ENCODE results near the gene HYCC2. TPM values are rescaled to one million over a fixed set of nuclear protein-coding genes. Genes with fewer than 3 reads are reported as not detected.

HYCC2 gene
- polyA plus RNA-seq, 1 experiment, result 3.0 TPM

- peak; percentile 47 for TF ChIP-seq CTCF (IDR thresholded peaks at IDR 0.05; ENCODE audit: insufficient read depth, low read depth, low read length)
- Histone ChIP-seq H3K27me3 (ENCODE audit: control insufficient read depth, insufficient read depth, low read length) (no peaks in the 10 kb centered on the region), H3K4me3 (ENCODE audit: low read depth, low read length) (peak overlapping the region; percentile 70), H3K36me3 (ENCODE audit: control insufficient read depth, insufficient read depth, low read length) (no peaks in the 10 kb centered on the region)
- no peak for DNase-seq (ENCODE audit: low read depth)
- POLR2A ChIA-PET, result interaction anchor here (0.6 to 1.0 kb wide), 2 partner anchors 10 to 204 kb away, joined by 3 to 4 read pairs; no protein-coding TSS in a partner anchor
- CTCF ChIA-PET, result interaction anchor here (0.6 to 4.2 kb wide), 10 partner anchors 11 to 61 kb away, joined by 3 to 31 read pairs (median 3); no protein-coding TSS in a partner anchor
Measured at GRCh38 chr2:201116959-201117734, 45.7 kb upstream of the HYCC2 start.

- Histone ChIP-seq H3K27me3 (ENCODE audit: control insufficient read depth, insufficient read depth, low read length) (no peaks in the 10 kb centered on the region), H3K4me3 (ENCODE audit: low read depth, low read length) (peak within 1 kb of the TSS; percentile 70), H3K36me3 (ENCODE audit: control insufficient read depth, insufficient read depth, low read length) (no peaks in the 10 kb centered on the region)
- CTCF ChIA-PET, result interaction anchor here (0.6 to 4.2 kb wide), 7 partner anchors 10 to 61 kb away, joined by 3 to 31 read pairs (median 3); no protein-coding TSS in a partner anchor
- DNase-seq (ENCODE audit: low read depth), result no peak
- TF ChIP-seq CTCF (IDR thresholded peaks at IDR 0.05; ENCODE audit: insufficient read depth, low read depth, low read length), result no peak
- POLR2A ChIA-PET, result interaction anchor here (0.6 to 1.0 kb wide), 2 partner anchors 11 to 203 kb away, joined by 3 to 4 read pairs; no protein-coding TSS in a partner anchor
Measured at GRCh38 chr2:201116115-201116958, 44.9 kb upstream of the HYCC2 start, which contains the start of gene CFLAR. TSS of gene CFLAR (plus strand) at chr2:201116164. CDS start at chr2:201129866, 13,702 bp downstream.

- no peak for DNase-seq (ENCODE audit: low read depth)
- no peak overlapping the region for H3K4me3 ChIP-seq (ENCODE audit: low read depth, low read length)
- TF ChIP-seq CTCF (IDR thresholded peaks at IDR 0.05; ENCODE audit: insufficient read depth, low read depth, low read length), result no peak
Measured at GRCh38 chr2:201114846-201115245, 43.4 kb upstream of the HYCC2 start.

GRCh38 chr2:201114350-201114749 is 42.9 kb upstream of the HYCC2 start:
- Histone ChIP-seq H3K27me3 (ENCODE audit: control insufficient read depth, insufficient read depth, low read length) (no peaks in the 10 kb centered on the region), H3K36me3 (ENCODE audit: control insufficient read depth, insufficient read depth, low read length) (no peaks in the 10 kb centered on the region), H3K4me3 (ENCODE audit: low read depth, low read length) (no peak overlapping the region)
- DNase-seq (ENCODE audit: low read depth), result no peak
- POLR2A ChIA-PET, result interaction anchor here (0.6 kb wide), 1 partner anchor 34 kb away, joined by 3 read pairs; no protein-coding TSS in a partner anchor
- CTCF ChIA-PET, result interaction anchor here (0.7 to 0.8 kb wide), 2 partner anchors 44 to 48 kb away, joined by 3 to 4 read pairs; no protein-coding TSS in a partner anchor
- no peak for TF ChIP-seq CTCF (IDR thresholded peaks at IDR 0.05; ENCODE audit: insufficient read depth, low read depth, low read length)

More at GRCh38 chr2:201114846-201115245, 43.4 kb upstream of the HYCC2 start:
- ChIA-PET CTCF (interaction anchor here (0.7 to 0.8 kb wide), 2 partner anchors 43 to 48 kb away, joined by 3 to 4 read pairs; no protein-coding TSS in a partner anchor), POLR2A (interaction anchor here (0.6 to 0.7 kb wide), 2 partner anchors 34 to 56 kb away, joined by 3 to 8 read pairs; no protein-coding TSS in a partner anchor)
- Histone ChIP-seq H3K27me3 (ENCODE audit: control insufficient read depth, insufficient read depth, low read length) (no peaks in the 10 kb centered on the region), H3K36me3 (ENCODE audit: control insufficient read depth, insufficient read depth, low read length) (no peaks in the 10 kb centered on the region)

Measured in BJ (cell line).